ENCODE measurements around the gene SLC30A2. TPM values are rescaled to one million over a fixed set of nuclear protein-coding genes. Genes with fewer than 3 reads are reported as not detected.

The SLC30A2 gene
- total RNA-seq, 4 donors from 2014 or later: 0.14 TPM; not detected in 3

GRCh38 chr1:26027716-26028489 lies 18.0 kb downstream of the SLC30A2 start:
- no peak for TF ChIP-seq POLR2A (IDR thresholded peaks at IDR 0.05)
- TF ChIP-seq CTCF (IDR thresholded peaks at IDR 0.05): no peak
- TF ChIP-seq EP300 (IDR thresholded peaks at IDR 0.05; ENCODE audit: low read depth): no peak
- no peak for TF ChIP-seq POLR2AphosphoS5 (IDR thresholded peaks at IDR 0.05)
- Histone ChIP-seq H3K4me3 (no peak overlapping the region), H3K27ac (no peak overlapping the region), H3K4me1 (no peaks in the 10 kb centered on the region), H3K36me3 (no peaks in the 10 kb centered on the region), H3K9me3 (no peaks in the 10 kb centered on the region), H3K27me3 (no peaks in the 10 kb centered on the region)
- in situ Hi-C loops (cut with MboI; ENCODE audit: low pct_ligation_motif_present in 1 of 4, low pct_unique_long_range_greater_than_20kb in 1 of 4, low sequenced_read_pairs in 3 of 4) (loop anchor here in 3 of 4 donors (25.0 kb wide), 2 partner anchors 109 to 134 kb away; partner anchors contain the start of genes C1orf232 (in 2 of the 3), FAM110D (in 2 of the 3), ZNF593 (in 2 of the 3) and ZNF593OS (in 2 of the 3)), intact Hi-C loops (cut with DNase I; ENCODE audit: low total_unique reads) (no loop called here)
- WGBS, 2 donors (ENCODE audit: low coverage in 1 of 2): 29% methylated on average over 3 of the region's 3 CpGs; no CpG with 5 or more reads in 1 of the 2 donors
- DNase-seq: no peak

GRCh38 chr1:26025517-26025916 lies 20.4 kb downstream of the SLC30A2 start:
- Histone ChIP-seq H3K4me1 (peaks cover 0 to 5% (median 2%) of the 10 kb centered on the region in 4 donors), H3K4me3 (no peak overlapping the region), H3K36me3 (no peaks in the 10 kb centered on the region), H3K27me3 (no peaks in the 10 kb centered on the region), H3K27ac (no peak overlapping the region), H3K9me3 (no peaks in the 10 kb centered on the region)
- DNase-seq: no peak
- 67 to 72% methylated on average over 5 of the region's 5 CpGs for WGBS, 2 donors (ENCODE audit: low coverage in 1 of 2)
- TF ChIP-seq POLR2A (IDR thresholded peaks at IDR 0.05): no peak
- no peak for TF ChIP-seq POLR2AphosphoS5 (IDR thresholded peaks at IDR 0.05)
- TF ChIP-seq EP300 (IDR thresholded peaks at IDR 0.05; ENCODE audit: low read depth): no peak
- no peak for TF ChIP-seq CTCF (IDR thresholded peaks at IDR 0.05)
- in situ Hi-C loops (cut with MboI; ENCODE audit: low pct_ligation_motif_present in 1 of 4, low pct_unique_long_range_greater_than_20kb in 1 of 4, low sequenced_read_pairs in 3 of 4) (loop anchor here in 3 of 4 donors (25.0 kb wide), 2 partner anchors 112 to 137 kb away; partner anchors contain the start of genes C1orf232 (in 2 of the 3), FAM110D (in 2 of the 3), ZNF593 (in 2 of the 3) and ZNF593OS (in 2 of the 3)), intact Hi-C loops (cut with DNase I; ENCODE audit: low total_unique reads) (no loop called here)

GRCh38 chr1:26025060-26025459 lies 20.9 kb downstream of the SLC30A2 start:
- no peak overlapping the region for H3K4me3 ChIP-seq
- no peaks in the 10 kb centered on the region for H3K36me3 ChIP-seq
- H3K4me1 ChIP-seq: peaks cover 0 to 5% (median 2%) of the 10 kb centered on the region in 4 donors
- in situ Hi-C loops (cut with MboI; ENCODE audit: low pct_ligation_motif_present in 1 of 4, low pct_unique_long_range_greater_than_20kb in 1 of 4, low sequenced_read_pairs in 3 of 4): loop anchor here in 3 of 4 donors (25.0 kb wide), 2 partner anchors 112 to 137 kb away; partner anchors contain the start of genes C1orf232 (in 2 of the 3), FAM110D (in 2 of the 3), ZNF593 (in 2 of the 3) and ZNF593OS (in 2 of the 3)
- no peaks in the 10 kb centered on the region for H3K27me3 ChIP-seq
- intact Hi-C loops (cut with DNase I; ENCODE audit: low total_unique reads): no loop called here
- H3K27ac ChIP-seq: no peak overlapping the region
- WGBS, 2 donors (ENCODE audit: low coverage in 1 of 2): 66% methylated on average over 5 of the region's 5 CpGs; no CpG with 5 or more reads in 1 of the 2 donors
- DNase-seq: no peak
- no peaks in the 10 kb centered on the region for H3K9me3 ChIP-seq
- TF ChIP-seq EP300 (IDR thresholded peaks at IDR 0.05; ENCODE audit: low read depth) (no peak), CTCF (IDR thresholded peaks at IDR 0.05) (no peak), POLR2AphosphoS5 (IDR thresholded peaks at IDR 0.05) (no peak), POLR2A (IDR thresholded peaks at IDR 0.05) (no peak)

GRCh38 chr1:26023826-26024225 lies 22.1 kb downstream of the SLC30A2 start:
- in situ Hi-C loops (cut with MboI; ENCODE audit: low pct_ligation_motif_present in 1 of 4, low pct_unique_long_range_greater_than_20kb in 1 of 4, low sequenced_read_pairs in 3 of 4) (no loop called here), intact Hi-C loops (cut with DNase I; ENCODE audit: low total_unique reads) (no loop called here)
- Histone ChIP-seq H3K4me1 (peaks cover 0 to 5% (median 2%) of the 10 kb centered on the region in 4 donors), H3K36me3 (no peaks in the 10 kb centered on the region), H3K4me3 (no peak overlapping the region), H3K9me3 (no peaks in the 10 kb centered on the region), H3K27ac (no peak overlapping the region), H3K27me3 (no peaks in the 10 kb centered on the region)
- no peak for TF ChIP-seq EP300 (IDR thresholded peaks at IDR 0.05; ENCODE audit: low read depth)
- TF ChIP-seq CTCF (IDR thresholded peaks at IDR 0.05): no peak
- TF ChIP-seq POLR2AphosphoS5 (IDR thresholded peaks at IDR 0.05): no peak
- TF ChIP-seq POLR2A (IDR thresholded peaks at IDR 0.05): no peak
- WGBS, 2 donors (ENCODE audit: low coverage in 1 of 2): 83 to 91% methylated on average over 1 to 5 of the region's 5 CpGs
- no peak for DNase-seq

Data from transverse colon (tissue), 4 donors.